Sigmoid colon (tissue), 7 donors: ENCODE measurements around the gene POLR3H. TPM values are rescaled to one million over a fixed set of nuclear protein-coding genes. Genes with fewer than 3 reads are reported as not detected.
"Not testable (repeated sequence)": the region's sequence is repeated elsewhere in the genome, so short reads cannot be mapped to it uniquely, and the experiment has no call there.

Experiments used
- DNase-seq: peaks from one replicate; pipeline ENCODE4 v3.0.0-alpha.2; 2019
- H3K27ac ChIP-seq, 4 donors: fragments of 200-600 bp; sonication (generic); one replicate each; pipeline ENCODE4 v1.5.1; 2016 to 2019; ENCODE audit warnings: mild to moderate bottlenecking in 1 of 4
- H3K27me3 ChIP-seq, 3 donors: fragments of 200-600 bp; sonication (generic); one replicate each; pipeline ENCODE4 v1.5.1; 2019; ENCODE audit warnings: mild to moderate bottlenecking in 1 of 3
- H3K36me3 ChIP-seq, 4 donors: fragments of 200-600 bp; sonication (generic); one replicate each; pipeline ENCODE4 v1.5.1; 2016 to 2019
- H3K4me1 ChIP-seq, 4 donors: fragments of 200-600 bp; sonication (generic); one replicate each; pipeline ENCODE4 v1.5.1; 2017 to 2019
- H3K4me3 ChIP-seq, 4 donors: fragments of 200-600 bp; sonication (generic); one replicate each; pipeline ENCODE4 v1.5.1; 2017 to 2019; ENCODE audit warnings: mild to moderate bottlenecking in 2 of 4, moderate library complexity in 1 of 4
- H3K9me3 ChIP-seq, 4 donors: fragments of 200-600 bp in 3 of 4; sonication (generic) in 3 of 4; one replicate each; pipeline versions ENCODE4 v1.5.1 to v1.6.1; 2013 to 2019
- CTCF ChIP-seq, 4 experiments: fragments of 450-650 bp in 3 of 4; fragments of 200-600 bp in 1 of 4; IDR thresholded peaks; one replicate each; pipeline ENCODE4 v1.5.1; 2016 to 2019; ENCODE audit warnings: antibody characterized with exemption in 4 of 4, mild to moderate bottlenecking in 3 of 4, moderate library complexity in 2 of 4
- EP300 ChIP-seq, 4 donors: sonication (generic); formaldehyde crosslinking; IDR thresholded peaks; one replicate each; pipeline ENCODE4 v1.6.1; 2017; ENCODE audit warnings: antibody characterized with exemption in 4 of 4
- POLR2A ChIP-seq, 2 donors: fragments of 450-650 bp; IDR thresholded peaks; one replicate each; pipeline ENCODE4 v1.6.1; 2016; ENCODE audit warnings: antibody characterized with exemption in 2 of 2, mild to moderate bottlenecking in 2 of 2, moderate library complexity in 2 of 2
- POLR2AphosphoS5 ChIP-seq, 4 donors: sonication (generic); formaldehyde crosslinking; IDR thresholded peaks; one replicate each; pipeline ENCODE4 v1.6.1; 2017; ENCODE audit warnings: antibody characterized with exemption in 4 of 4
- WGBS, 2 donors: extraction: QIAGEN DNeasy Blood & Tissue Kit; methylation state at CpG; one replicate each; pipeline ENCODE4 v1.1.7; 2013; 5-methylcytosine and 5-hydroxymethylcytosine counted together
- intact Hi-C: fragments of 100-400 bp; cut with DNase I; formaldehyde crosslinking; loops from one replicate; pipeline ENCODE4 v1.15.1; 2023
- polyA plus RNA-seq, 3 donors: library from polyadenylated mRNA; stranded (reverse); fragments of 200-250 nt; gene quantifications; one replicate each; pipeline ENCODE4 v1.2.3, GENCODE V29; 2013
- total RNA-seq, 4 donors: library from RNA; depleted of rRNA; stranded (reverse); fragments of >200 nt; gene quantifications; one replicate each; pipeline ENCODE4 v1.1.0, GENCODE V29; 2016
- donor health status: healthy with polysubstance abuse.
- donor health status: Bipolar disorder and iron deficiency.
- donor health status: healthy.

The POLR3H gene
- total and polyA plus RNA-seq, 7 donors, result 4.6 to 19.7 (median 10.5) TPM

DNA sequence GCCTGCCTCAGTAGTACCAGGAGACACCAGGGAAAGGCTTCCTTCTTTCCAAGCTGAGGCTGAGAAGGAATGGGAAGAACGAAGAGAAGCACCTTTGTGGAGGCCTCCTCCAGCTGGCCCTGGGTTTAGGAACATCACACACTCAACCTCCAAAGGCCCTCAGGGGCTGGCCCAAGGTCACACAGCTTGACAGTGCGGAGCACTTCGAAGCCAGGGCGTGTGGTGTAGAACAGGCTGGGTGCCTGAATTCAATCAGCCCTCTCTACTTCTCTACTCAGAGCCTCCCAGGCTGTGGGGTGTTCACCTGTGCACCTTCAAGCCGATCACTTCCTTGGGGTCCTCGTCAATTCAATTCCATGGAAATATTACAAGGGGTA, 15.8 kb upstream of the POLR3H start:
- no peaks in the 10 kb centered on the region for H3K9me3 ChIP-seq
- H3K27me3 ChIP-seq, result no peaks in the 10 kb centered on the region
- peak overlapping the region; percentile 61 to 91 (median 86) for H3K27ac ChIP-seq
- WGBS, 2 donors, result 70 to 71% methylated on average over 6 of the region's 6 CpGs
- intact Hi-C loops, result no loop called here
- H3K36me3 ChIP-seq, result no peaks in the 10 kb centered on the region
- peaks cover 0 to 67% (median 55%) of the 10 kb centered on the region in 4 donors for H3K4me1 ChIP-seq
- peak overlapping the region in 3 of 4 donors; percentile 49 to 59 (median 56) for H3K4me3 ChIP-seq
- DNase-seq, result no peak
- no peak for TF ChIP-seq POLR2A (IDR thresholded peaks at IDR 0.05)
- no peak for TF ChIP-seq EP300 (IDR thresholded peaks at IDR 0.05)
- TF ChIP-seq POLR2AphosphoS5 (IDR thresholded peaks at IDR 0.05), result no peak
- TF ChIP-seq CTCF (IDR thresholded peaks at IDR 0.05), result no peak

- 93% methylated on average over 13 of the region's 13 CpGs for WGBS, 2 donors
Observed at GRCh38 chr22:41558241-41558630, 14.0 kb upstream of the POLR3H start.

DNA sequence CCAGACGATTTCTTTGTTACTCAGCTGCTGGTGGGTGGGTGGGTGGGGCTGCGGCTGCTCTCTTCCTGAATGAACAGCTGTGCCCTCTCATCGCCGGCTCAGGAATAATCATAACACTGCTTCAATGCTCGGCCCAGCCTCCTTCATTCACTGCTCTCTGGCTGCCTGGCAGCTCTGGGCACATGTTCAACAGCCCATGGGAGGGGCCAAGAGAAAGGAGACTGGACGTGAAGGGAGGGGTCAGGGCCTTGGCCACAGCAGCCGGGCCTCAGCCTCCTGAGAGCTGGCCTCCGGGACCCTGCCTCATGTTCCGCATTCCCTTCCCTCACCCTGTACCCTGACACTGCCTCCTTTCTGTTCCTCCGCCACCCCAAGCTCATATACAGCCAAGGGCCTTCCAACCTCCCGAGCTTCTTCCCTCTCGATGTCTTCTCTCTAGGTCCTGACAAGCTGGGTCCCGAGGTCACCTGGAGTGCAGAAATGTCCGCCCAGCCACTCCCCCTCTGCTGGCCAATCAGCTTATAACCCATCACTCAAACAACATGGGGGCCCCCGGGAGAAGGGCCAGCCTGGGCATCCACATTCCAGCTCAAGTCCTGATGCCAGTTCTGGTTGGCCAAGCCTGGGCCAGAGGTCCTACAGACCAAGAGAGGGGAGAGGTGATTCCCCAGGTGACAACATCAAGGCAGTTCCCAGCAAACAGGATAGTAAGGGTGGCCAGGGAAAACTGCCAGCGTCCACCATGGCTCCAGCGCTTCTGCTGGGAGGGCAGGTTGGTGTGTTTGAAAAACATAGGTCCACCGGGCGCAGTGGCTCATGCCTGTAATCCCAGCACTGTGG, 13.4 kb upstream of the POLR3H start:
- TF ChIP-seq POLR2A (IDR thresholded peaks at IDR 0.05) (no peak), EP300 (IDR thresholded peaks at IDR 0.05) (no peak), CTCF (IDR thresholded peaks at IDR 0.05) (no peak), POLR2AphosphoS5 (IDR thresholded peaks at IDR 0.05) (peak in 1 of 4 donors; percentile 34)
- Histone ChIP-seq H3K4me1 (peaks cover 0 to 44% (median 38%) of the 10 kb centered on the region in 4 donors), H3K4me3 (peak overlapping the region in 1 of 4 donors; percentile 4), H3K36me3 (no peaks in the 10 kb centered on the region), H3K27me3 (no peaks in the 10 kb centered on the region), H3K27ac (peak overlapping the region; percentile 54 to 73 (median 64)), H3K9me3 (no peaks in the 10 kb centered on the region)
- DNase-seq, result peak; percentile 88
- intact Hi-C loops, result no loop called here
- 56 to 58% methylated on average over 19 of the region's 19 CpGs for WGBS, 2 donors

More at GRCh38 chr22:41558241-41558630, 14.0 kb upstream of the POLR3H start:
- peak overlapping the region; percentile 54 to 73 (median 64) for H3K27ac ChIP-seq
- H3K4me3 ChIP-seq, H3K36me3 ChIP-seq, DNase-seq, H3K9me3 ChIP-seq, H3K27me3 ChIP-seq, intact Hi-C loops: not testable (repeated sequence)
- H3K4me1 ChIP-seq, result peaks cover 0 to 51% (median 44%) of the 10 kb centered on the region in 4 donors

GRCh38 chr22:41556561-41556960, 12.3 kb upstream of the POLR3H start:
- intact Hi-C loops, result no loop called here
- H3K36me3 ChIP-seq, result no peaks in the 10 kb centered on the region
- no peak overlapping the region for H3K4me3 ChIP-seq
- TF ChIP-seq POLR2AphosphoS5 (IDR thresholded peaks at IDR 0.05) (no peak), EP300 (IDR thresholded peaks at IDR 0.05) (no peak), CTCF (IDR thresholded peaks at IDR 0.05) (no peak), POLR2A (IDR thresholded peaks at IDR 0.05) (no peak)
- no peaks in the 10 kb centered on the region for H3K27me3 ChIP-seq
- H3K27ac ChIP-seq, result peak overlapping the region; percentile 54 to 73 (median 64)
- H3K9me3 ChIP-seq, result no peaks in the 10 kb centered on the region
- H3K4me1 ChIP-seq, result peaks cover 0 to 34% (median 28%) of the 10 kb centered on the region in 4 donors
- WGBS, 2 donors, result 86 to 91% methylated on average over 10 of the region's 10 CpGs
- no peak for DNase-seq

- WGBS, 2 donors, result 82 to 87% methylated on average over 7 of the region's 7 CpGs
- Histone ChIP-seq H3K27ac (no peak overlapping the region), H3K9me3 (no peaks in the 10 kb centered on the region), H3K36me3 (no peaks in the 10 kb centered on the region), H3K4me1 (peaks cover 0 to 25% (median 22%) of the 10 kb centered on the region in 4 donors), H3K27me3 (no peaks in the 10 kb centered on the region), H3K4me3 (no peak overlapping the region)
- TF ChIP-seq EP300 (IDR thresholded peaks at IDR 0.05) (no peak), POLR2A (IDR thresholded peaks at IDR 0.05) (no peak), CTCF (IDR thresholded peaks at IDR 0.05) (no peak), POLR2AphosphoS5 (IDR thresholded peaks at IDR 0.05) (no peak)
- intact Hi-C loops, result no loop called here
- DNase-seq, result no peak
Observed at GRCh38 chr22:41555325-41555982, 11.2 kb upstream of the POLR3H start.
